ENCODE results near the gene PAX2. TPM values are rescaled to one million over a fixed set of nuclear protein-coding genes. Genes with fewer than 3 reads are reported as not detected.

Gene PAX2
- polyA plus RNA-seq, 1 experiment: not detected

- no peak for DNase-seq (ENCODE audit: low read depth)
- Histone ChIP-seq H3K27me3 (ENCODE audit: control insufficient read depth, insufficient read depth, low read length) (peaks cover 23% of the 10 kb centered on the region), H3K36me3 (ENCODE audit: control insufficient read depth, insufficient read depth, low read length) (no peaks in the 10 kb centered on the region), H3K4me3 (ENCODE audit: low read depth, low read length) (no peak overlapping the region)
- no peak for TF ChIP-seq CTCF (IDR thresholded peaks at IDR 0.05; ENCODE audit: insufficient read depth, low read depth, low read length)
- ChIA-PET POLR2A (no interaction called here), CTCF (interaction anchor here (1.1 kb wide), 1 partner anchor 10 kb away, joined by 3 read pairs; no protein-coding TSS in a partner anchor)
These were observed 123.0 kb downstream of the PAX2 start for GRCh38 chr10:100868382-100868781.

- no peaks in the 10 kb centered on the region for H3K36me3 ChIP-seq (ENCODE audit: control insufficient read depth, insufficient read depth, low read length)
- H3K4me3 ChIP-seq (ENCODE audit: low read depth, low read length): no peak overlapping the region
- DNase-seq (ENCODE audit: low read depth): no peak
- no peak for TF ChIP-seq CTCF (IDR thresholded peaks at IDR 0.05; ENCODE audit: insufficient read depth, low read depth, low read length)
- H3K27me3 ChIP-seq (ENCODE audit: control insufficient read depth, insufficient read depth, low read length): peaks cover 19% of the 10 kb centered on the region
- ChIA-PET CTCF (interaction anchor here (0.8 kb wide), 1 partner anchor 9 kb away, joined by 3 read pairs; no protein-coding TSS in a partner anchor), POLR2A (no interaction called here)
These were observed 124.0 kb downstream of the PAX2 start for GRCh38 chr10:100869399-100869798.

- DNase-seq (ENCODE audit: low read depth): no peak
- ChIA-PET POLR2A (no interaction called here), CTCF (interaction anchor here (0.6 to 4.6 kb wide), 13 partner anchors 9 to 948 kb away, joined by 3 to 15 read pairs (median 3); no protein-coding TSS in a partner anchor)
- Histone ChIP-seq H3K4me3 (ENCODE audit: low read depth, low read length) (no peak overlapping the region), H3K36me3 (ENCODE audit: control insufficient read depth, insufficient read depth, low read length) (no peaks in the 10 kb centered on the region), H3K27me3 (ENCODE audit: control insufficient read depth, insufficient read depth, low read length) (peaks cover 1% of the 10 kb centered on the region)
- peak; percentile 63 for TF ChIP-seq CTCF (IDR thresholded peaks at IDR 0.05; ENCODE audit: insufficient read depth, low read depth, low read length)
These were observed 126.8 kb downstream of the PAX2 start for GRCh38 chr10:100872034-100872791.

- no peak for TF ChIP-seq CTCF (IDR thresholded peaks at IDR 0.05; ENCODE audit: insufficient read depth, low read depth, low read length)
- CTCF ChIA-PET: interaction anchor here (0.5 to 4.6 kb wide), 6 partner anchors 12 to 439 kb away, joined by 3 to 15 read pairs (median 4); no protein-coding TSS in a partner anchor
- Histone ChIP-seq H3K4me3 (ENCODE audit: low read depth, low read length) (no peak overlapping the region), H3K36me3 (ENCODE audit: control insufficient read depth, insufficient read depth, low read length) (no peaks in the 10 kb centered on the region), H3K27me3 (ENCODE audit: control insufficient read depth, insufficient read depth, low read length) (peaks cover 1% of the 10 kb centered on the region)
- no peak for DNase-seq (ENCODE audit: low read depth)
- POLR2A ChIA-PET: no interaction called here
These were observed 127.9 kb downstream of the PAX2 start for GRCh38 chr10:100873146-100873826.

- no peak for TF ChIP-seq CTCF (IDR thresholded peaks at IDR 0.05; ENCODE audit: insufficient read depth, low read depth, low read length)
- Histone ChIP-seq H3K36me3 (ENCODE audit: control insufficient read depth, insufficient read depth, low read length) (no peaks in the 10 kb centered on the region), H3K4me3 (ENCODE audit: low read depth, low read length) (no peak overlapping the region), H3K27me3 (ENCODE audit: control insufficient read depth, insufficient read depth, low read length) (peaks cover under 1% of the 10 kb centered on the region)
- no peak for DNase-seq (ENCODE audit: low read depth)
- ChIA-PET POLR2A (no interaction called here), CTCF (interaction anchor here (0.9 to 4.6 kb wide), 6 partner anchors 12 to 440 kb away, joined by 3 to 15 read pairs (median 4); partner anchors contain the start of gene HIF1AN)
These were observed 128.5 kb downstream of the PAX2 start for GRCh38 chr10:100873827-100874326.

All from BJ (cell line).